Activated CD8-positive, alpha-beta memory T cell treated with anti-CD3 and anti-CD28 coated beads for 24 hours (primary cell): ENCODE data around the gene NTM.
"Not testable (repeated sequence)": the region's sequence is repeated elsewhere in the genome, so short reads cannot be mapped to it uniquely, and the experiment has no call there.

Source experiments
- DNase-seq: peaks from one replicate; pipeline ENCODE4 v3.0.0-alpha.2; 2020

The NTM gene

DNA sequence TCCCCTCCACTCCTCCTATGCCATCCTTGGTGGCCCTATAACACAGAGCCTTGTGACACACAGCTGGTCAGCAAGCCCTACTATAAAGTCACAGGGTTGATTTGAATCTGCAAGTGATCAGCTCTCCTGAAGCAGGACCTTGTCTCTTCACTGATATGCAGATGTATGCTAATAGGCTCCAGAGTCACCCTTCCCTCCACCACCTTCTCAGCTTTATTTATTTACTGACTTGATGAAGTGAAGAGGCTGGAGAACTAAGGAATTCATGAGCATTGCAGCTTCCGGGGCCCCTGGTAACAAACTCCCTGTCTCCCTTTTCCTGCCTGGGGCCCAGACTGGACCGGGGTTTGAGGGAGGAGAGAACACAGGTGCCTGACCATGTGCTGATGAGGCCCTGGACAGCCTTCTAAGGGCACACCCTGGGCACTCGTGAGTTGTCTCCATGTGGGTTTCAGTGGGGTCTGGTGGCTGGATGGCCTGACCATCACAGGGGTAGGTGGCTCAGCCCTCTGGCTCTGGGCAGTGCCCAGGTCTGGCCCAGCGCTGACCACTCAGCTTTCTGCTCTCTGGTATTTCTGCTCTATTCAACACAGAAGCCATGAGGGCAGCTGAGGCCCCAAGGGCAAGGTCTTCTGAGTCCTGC is 307.5 kb downstream of the NTM start:
- DNase-seq, result no peak

DNA sequence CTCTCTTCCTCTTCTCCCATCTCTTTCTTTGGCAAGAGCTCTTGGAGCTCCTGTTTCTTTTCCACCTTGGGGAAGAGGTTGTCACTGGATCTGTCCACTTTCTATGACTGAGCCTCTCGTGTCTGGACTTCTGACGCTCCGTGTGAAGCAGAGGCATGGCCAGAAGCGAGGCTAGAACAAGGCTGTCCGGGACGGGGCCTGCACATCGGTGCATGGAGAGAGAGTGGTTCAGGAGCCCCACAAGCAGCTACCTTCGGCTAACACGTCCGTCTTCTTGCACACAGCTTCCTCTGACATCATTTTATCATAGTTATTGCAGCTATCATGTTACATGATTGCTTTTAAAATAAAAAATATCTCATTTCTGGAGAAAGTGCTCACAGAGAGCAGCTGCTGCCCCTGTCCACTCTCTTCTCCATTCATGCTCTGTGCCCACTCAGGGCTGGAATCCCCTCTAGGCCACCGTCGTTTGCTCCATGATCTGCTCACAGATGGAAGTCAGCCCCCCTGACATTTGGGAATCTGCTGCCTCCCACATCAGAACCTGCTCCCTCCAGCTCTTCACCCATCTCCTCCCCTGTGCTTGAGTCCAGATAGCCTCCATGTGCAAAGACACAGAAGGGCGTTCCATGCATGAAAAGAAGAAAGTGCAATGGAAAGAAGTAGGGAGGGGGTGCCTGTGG is 308.4 kb downstream of the NTM start:
- no peak for DNase-seq

DNA sequence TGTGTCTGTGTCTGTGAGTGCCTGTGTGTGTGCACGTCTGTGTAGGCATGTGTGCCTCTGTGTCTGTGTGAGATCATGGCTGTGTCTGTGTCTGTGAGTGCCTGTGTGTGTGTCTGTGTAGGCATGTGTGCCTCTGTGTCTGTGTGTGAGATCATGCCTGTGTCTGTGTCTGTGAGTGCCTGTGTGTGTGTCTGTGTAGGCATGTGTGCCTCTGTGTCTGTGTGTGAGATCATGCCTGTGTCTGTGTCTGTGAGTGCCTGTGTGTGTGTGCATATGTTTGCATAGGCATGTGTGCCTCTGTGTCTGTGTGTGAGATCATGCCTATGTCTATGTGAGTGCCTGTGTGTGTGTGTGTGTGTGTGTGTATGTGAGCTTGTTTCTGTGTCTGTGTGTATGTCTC is 310.0 kb downstream of the NTM start:
- DNase-seq, result not testable (repeated sequence)

DNA sequence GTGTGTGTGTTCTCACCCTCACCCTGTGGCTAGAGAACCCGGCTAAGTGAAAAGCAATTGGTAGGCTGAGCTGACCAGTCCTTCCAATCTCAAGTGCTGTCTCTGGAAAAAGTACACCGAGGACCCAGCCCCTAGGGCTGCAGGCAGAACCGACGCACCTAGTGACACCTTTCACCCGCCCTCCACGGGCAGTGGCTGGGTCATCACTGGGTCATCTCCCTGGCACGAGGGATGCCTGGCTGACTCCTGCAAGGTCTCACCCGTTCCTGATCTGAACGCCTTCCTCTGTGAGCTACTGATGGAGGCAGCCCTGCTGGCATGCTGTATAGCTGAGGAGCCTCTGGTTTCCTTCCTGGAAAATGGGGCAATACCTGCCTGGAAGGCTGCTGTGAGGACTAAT is 311.5 kb downstream of the NTM start:
- peak; percentile 35 for DNase-seq

DNA sequence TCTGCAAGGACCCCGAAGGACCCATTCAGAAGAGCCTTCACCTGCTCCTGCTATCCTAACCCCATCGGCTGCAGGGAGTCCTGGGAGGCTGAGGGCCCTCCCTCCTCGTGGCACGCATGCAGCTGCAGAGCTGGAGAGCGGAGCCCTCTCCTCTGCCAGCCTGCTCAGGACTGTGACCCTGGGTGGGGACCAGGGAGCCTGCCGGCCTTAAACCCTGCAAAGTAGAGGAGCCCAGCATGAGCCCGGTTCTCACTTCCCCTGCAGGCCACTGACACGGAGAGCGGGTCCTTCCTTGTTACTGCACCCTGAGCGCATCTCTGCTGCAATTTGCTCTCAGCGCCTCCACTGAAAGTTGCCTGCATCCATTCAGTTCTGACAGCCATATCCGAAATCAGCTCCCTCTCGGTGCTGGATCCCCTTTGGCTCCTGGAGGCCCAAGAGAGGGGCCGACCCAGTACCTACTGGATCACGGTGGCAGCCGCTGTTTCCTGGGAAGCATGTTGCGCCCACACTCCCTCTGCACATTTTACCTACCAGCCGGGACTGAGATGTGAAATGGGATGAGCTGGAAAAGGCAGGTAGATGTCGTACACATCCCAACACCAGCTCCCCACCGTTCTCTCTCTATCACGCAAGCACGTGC is 312.1 kb downstream of the NTM start:
- no peak for DNase-seq

DNA sequence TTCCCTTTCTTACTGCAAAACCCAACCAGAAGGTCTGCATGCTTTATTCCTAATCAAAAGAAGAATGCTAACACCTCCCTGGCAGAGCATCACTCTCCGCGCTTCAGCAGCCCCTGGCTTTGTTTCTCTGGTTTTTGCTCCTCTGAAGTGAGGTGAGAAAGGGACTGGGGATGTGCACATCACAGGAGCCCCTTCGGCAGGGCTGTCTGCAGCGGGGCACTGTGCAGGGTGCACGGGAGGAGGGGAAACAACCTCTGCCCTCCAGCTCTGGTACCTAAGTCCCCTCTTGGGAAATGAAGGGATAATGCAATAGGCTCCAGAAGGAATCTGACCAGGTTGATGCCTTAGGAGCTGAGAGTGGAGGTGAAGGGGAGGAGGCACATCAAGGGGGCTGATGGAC is 312.7 kb downstream of the NTM start:
- DNase-seq, result no peak

DNA sequence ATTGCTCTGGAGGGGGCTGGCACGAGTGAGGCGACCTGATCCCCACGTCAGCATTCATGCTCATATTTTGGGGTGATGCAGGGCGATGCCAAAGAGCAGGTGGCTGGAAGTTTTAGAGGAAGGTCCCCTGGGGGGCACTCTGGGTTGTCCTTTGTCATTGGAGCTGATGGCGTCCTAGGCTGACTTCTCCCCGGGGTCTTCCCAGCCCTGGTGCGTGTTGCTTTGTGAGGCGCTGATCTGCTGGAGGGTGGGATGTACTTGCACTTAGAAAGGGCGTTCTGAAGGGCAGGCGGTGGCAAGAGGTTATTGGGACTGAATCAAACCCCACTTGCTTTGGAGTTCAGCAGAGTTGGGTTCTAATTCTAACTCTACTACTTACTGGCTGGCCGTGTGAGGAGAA is 313.3 kb downstream of the NTM start:
- DNase-seq, result peak; percentile 26

DNA sequence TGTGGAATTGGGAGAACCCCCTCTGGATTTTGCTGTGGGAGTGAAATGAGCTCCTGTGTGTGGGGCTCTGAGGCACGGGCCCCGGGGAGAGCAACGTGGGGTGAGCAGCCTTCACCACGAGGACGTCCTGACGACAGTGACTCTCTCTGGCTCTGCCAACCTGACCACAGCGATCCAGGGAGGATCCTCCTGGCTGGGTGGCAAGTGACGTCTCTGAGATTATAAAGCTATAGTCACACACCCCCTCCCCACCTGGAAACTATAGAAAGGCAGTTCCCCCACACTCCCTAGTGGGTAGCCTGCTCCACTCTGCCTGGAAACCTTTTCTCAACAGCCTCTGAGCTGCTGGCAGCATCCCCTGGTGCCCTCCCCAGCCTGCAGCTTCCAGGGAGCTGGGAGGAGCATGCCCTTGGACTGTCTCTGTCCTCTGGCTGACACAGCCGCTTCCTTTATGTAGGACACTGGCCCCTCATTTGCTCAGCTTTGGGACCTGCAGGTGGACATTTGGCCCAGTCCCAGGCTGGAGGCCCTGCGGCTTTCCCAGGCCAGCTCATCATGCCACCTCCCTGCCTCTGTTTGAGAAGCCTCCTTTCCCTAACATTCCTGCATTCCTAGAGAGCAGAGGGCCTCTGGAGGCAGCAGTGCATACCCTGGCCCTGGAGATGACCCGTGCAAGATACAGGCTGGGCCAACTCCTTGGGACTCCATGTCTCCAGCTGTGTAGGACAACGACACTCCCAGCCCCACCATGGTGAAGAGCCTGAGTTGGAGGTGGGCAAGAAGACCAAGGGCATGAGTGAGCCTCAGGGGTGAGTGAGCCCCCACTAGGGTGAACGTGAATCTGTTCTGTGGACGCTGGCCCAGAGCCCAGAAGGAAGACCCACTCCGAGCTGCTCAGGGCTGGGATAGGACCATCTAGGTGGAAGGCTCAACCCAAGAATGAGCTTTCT is 314.0 kb downstream of the NTM start:
- DNase-seq, result no peak

DNA sequence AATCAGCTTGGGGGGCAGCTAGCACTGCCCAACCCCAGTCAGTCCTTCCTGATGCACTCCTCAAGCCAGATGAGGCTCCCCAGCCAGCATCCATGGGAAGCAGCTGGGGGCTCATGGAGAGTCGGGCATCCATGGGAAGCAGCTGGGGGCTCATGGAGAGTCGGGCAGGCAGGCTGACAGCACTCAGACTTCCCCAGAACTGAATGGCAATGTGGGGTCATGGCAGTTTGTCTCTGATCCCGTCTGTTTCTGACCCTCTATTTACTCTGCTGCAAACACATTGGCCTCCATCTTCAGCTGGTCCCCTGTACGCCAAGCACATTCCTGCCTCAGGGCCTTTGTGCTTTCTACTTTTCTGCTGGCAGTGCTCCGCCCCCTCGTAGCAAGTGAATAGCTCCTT is 314.8 kb downstream of the NTM start:
- no peak for DNase-seq

DNA sequence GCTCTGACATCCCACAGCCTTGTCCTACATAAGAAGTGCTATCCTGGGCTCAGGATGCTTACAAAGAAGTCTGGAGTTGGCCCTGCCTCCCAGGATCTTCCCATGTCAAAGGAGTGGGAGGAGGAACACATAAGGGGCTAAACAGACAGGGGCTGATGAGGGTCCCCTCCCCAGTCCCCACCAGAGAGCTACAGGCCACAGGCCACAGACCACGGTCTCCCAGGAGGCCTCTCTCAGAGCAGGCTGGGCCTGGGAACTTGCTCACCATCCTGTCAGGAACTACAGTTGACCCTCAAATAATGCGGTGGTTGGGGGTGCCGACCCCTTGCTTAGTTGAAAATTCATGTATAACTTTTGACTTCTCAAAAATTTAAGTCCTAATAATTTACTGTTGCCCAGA is 315.5 kb downstream of the NTM start:
- DNase-seq, result no peak

DNA sequence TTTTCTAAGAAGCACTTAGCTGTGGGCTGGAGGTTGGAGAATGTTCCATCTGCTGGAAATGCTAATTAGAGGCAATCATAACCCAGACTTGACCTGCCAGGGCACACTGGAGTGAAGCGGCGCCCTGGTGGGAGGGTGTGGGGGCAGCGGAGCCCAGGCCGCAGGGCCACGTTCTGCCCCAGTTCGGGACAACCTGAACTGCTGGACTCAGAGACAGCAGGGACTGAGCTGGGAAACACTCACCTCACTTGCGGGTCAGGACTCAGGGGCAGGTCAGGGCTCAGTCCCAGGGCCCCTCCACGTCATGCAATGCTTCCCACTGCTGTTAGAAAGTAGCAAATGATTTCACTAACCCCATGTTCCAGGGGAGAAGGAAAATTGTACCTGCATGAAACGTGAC is 316.4 kb downstream of the NTM start:
- no peak for DNase-seq

DNA sequence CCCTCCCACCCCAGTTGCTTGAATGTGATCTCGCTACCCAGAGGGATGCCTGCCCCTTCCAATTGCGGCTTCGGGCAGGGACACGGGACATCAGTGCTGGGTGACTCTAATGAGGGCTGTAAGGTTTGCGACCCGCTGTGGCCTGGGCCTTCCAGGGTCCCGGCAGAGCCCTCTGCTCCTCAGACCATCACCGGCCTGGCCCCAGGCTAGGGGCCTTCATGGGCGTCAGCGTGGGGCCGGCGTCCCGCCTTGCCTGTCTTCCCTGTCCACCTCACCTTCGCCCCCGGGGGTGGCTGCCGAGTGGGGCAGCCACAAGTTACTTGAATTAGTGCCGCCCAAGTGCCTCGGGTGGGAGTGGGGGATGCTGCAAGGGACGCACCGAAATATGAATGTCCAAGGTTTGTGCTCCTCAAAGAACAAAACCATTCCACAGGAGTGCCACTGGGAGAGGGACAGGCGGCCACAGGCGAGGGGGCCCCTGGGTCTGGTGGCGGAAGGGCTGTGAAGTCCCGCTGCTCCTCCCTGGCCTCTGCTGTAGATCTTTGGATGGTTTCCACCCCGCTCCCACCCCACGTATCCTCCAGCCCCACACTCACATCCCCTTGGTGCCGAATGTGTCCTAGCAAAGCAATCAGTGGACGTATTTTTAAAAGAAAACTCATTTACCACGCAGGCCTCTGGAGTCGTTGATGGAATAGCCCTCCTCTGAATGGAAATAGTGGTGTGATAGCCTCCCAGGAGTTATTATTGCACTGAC is 317.1 kb downstream of the NTM start:
- DNase-seq, result no peak

DNA sequence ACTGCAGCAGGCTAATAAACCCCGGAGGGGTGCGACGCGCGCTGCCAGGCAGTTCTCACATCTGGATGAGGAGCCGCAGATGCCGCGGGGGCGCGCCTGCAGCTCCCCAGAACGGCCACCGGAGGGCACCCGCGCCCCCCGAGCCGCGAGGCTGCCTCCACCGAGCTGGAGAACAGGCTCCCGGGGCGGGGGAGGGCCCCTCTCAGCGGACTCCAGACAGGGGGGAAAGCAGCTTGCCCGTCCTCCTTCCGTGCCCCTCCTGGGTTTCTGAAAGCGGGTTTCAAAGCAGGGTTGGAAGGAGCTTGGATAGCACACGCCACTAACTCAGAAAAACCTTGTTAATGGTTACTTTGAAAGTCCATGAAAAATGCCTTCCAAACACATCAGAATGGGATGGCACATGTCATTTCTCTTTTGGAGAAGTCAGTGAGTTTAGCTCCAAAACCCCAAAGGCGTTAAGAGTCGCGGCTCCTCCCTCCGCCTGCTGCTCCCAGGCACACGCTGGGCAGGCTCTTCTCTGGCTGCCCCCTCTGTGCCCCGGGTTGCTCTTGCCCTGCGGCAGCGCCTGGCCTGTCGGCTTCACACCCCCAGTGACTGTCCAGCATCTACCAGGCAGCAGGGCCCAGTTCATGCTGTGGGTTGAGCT is 317.8 kb downstream of the NTM start:
- DNase-seq, result peak; percentile 62

DNA sequence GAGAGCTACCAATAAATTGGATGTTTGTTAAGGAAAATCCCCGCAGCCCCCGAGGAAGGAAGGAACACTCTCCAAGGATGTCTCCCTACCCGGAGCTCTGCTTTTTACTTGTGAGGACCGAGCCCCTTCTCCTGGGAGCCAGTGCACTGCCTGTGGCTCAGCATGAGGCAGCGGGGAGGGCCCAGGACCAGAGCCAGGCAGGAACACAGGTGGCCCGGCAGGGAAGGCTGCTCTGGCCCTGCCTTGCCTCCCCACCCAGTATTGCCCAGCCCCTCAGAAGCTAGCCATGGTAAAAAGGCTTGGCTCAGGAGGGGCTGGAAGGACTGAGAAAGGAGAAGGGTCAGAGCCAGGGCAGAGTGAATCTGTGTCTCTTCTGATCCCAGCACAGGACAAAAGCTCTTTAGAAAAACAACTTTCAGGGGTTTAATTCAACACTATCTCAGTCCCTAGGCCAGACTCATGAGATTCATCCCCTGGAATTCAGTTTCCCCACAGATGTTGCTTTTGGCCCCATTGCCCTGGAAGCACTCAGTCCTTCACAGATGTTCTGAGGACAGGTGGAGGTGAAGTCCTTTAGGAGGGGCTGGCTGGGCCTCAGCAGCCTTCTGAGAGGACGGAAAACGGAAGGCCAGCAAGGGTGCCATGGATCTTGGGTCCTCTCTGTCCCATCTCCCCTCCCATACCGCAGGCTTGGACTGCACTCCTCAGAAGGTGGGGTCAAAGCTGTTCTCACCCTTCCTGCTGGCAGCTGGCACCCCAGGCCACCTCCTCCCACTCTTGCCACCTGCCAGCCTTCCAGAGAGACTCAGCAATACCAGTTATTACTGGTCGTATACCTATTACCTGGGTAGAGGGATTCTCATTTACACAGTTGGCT is 318.9 kb downstream of the NTM start:
- DNase-seq, result no peak

DNA sequence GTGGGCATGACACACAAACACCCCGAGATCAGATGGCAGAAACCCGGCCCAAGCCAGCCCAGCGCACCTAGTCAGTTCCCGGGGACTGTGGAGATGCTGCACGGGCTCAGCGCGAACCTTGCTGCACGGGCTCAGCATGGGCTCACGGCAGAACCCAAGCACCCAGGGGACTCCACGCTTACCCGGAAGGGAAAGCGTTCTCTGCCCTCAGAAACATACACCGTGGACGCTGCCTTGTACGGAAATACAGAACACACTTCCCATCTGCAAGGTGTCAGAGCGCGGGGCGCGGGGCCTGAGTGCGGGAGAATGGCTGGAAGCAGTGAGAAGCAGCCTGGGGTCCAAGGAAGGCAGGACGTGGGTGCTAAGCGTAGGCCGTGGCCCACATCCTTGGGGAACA is 319.9 kb downstream of the NTM start:
- no peak for DNase-seq

DNA sequence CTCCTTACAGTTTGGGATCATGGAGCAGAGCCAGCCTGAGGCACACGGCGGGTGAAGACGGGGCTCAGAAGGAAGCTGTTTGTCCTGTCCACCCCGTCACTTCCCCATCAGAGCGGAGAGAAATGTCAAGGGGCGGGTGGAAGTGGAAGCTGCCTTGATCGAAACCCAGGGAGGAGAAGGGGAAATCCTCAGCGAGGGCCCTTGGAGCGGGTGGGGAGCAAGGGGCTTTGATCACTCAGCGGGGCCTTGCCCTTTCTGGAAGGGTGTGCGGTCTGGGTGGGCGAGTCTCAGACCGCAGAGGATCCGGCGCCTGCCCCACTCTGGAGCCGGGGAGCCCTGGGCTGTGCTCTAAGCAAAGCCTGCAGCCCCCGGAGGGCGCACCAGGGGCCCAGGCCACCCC is 320.4 kb downstream of the NTM start:
- no peak for DNase-seq

DNA sequence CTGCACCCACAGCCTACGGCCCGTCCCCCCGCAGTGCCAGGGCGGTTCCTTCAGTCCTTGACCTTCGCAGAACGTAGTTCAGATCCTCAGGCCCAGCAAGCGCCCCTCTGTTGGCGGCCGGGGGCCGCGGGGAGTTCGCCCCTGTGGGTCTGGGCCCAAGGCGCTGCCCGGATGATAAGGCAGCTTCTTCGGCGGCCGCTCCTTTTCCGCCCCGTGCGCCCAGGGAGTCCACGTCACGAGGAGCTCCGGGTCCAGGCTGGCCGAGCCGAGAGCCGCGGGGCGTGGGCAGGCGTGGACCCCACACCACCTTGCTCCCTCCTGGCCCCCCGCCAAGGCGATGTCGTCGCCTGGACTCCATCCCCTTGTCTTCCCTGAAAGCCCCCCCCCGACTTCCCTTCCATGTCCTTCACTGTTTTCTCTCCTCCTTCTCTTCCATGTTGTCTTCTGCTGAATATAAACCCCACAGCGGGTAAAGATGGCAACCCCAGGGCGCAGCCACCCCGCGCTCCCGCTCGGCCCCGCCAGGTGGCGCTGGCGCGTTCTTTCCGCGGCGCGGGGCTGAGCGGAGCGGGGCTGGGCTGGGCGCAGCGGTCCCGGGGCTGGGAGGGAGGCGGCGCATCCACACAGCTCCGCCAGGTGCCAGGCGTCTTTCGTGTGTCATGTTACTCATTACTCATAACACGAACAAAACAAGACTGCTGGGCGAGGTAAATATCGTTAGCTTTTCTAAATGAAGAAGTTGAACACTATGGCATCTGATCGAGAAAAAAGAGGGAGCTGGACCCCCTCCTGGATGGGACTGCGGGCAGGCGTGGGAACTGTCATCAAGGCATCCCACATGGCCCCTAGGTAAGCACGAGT is 321.0 kb downstream of the NTM start:
- DNase-seq, result no peak

DNA sequence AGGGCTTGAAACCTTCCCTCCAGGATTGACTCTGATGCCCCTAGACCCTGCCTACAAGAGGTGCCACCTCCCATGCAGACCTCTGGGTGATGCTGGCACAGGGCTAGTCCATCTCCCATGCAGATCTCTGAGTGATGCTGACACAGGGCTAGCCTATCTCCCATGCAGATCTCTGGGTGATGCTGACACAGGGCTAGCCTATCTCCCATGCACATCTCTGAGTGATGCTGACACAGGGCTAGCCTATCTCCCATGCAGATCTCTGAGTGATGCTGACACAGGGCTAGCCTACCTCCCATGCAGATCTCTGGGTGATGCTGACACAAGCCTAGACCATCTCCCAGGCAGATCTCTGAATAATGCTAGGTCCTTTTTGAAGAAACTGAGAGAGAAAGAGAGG is 321.7 kb downstream of the NTM start:
- no peak for DNase-seq

DNA sequence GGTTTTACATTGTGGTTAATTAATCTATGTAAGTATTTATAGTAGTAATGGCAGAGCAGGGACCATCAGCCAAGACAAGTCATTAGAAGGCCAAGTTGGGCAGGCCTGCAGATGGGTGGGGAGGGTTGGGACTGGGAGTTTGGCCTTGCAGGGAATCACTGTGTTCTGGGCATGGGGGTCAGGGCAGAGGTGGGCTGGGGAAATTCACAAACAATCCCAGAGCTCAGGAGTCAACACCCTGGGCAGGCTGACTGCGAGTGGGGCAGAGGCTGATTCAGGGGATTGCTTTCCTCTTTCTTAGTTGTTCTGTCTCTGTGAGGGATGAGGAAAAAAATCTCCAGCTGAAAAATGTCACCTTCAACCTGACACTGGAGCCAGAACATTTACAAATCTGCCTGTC is 322.5 kb downstream of the NTM start:
- DNase-seq, result no peak

DNA sequence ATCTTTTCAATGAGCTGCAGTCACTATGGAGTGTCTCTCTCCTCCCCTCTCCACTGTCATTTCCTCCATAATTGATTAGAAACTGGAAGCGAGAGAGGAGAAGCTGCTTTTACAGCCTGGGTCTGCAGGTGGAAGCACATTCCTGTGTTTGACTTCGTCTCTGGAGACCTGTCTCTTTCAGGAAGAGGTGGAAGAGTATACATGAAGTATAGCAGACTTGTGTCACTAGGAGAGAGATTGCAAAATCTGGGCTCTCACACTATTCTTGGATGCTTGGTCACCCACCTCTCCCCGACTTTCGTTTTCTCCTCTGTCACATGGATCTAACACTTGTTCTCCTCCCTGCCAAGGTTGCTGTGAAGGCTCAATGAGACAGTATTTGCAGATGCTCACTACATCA is 323.3 kb downstream of the NTM start:
- no peak for DNase-seq
